Epithelial cell of proximal tubule (primary cell): ENCODE data around the gene EXPH5. TPM values are rescaled to one million over a fixed set of nuclear protein-coding genes. Genes with fewer than 3 reads are reported as not detected.

ENCODE experiments used
- DNase-seq: peaks from one replicate; pipeline ENCODE4 v3.0.0-alpha.2; 2011; ENCODE audit warnings: low read depth
- H3K4me3 ChIP-seq: 2 replicates; pipeline ENCODE4 v1.5.1; 2011; ENCODE audit warnings: low read depth, mild to moderate bottlenecking, low read length
- CTCF ChIP-seq: conservative IDR thresholded peaks from 2 replicates; pipeline ENCODE4 v1.5.1; 2012; ENCODE audit warnings: low read depth, mild to moderate bottlenecking, low read length
- total RNA-seq: library from RNA; depleted of rRNA; stranded (reverse); fragments of >200 nt; gene quantifications from 2 replicates; pipeline ENCODE4 v1.2.3, GENCODE V29; 2015

The EXPH5 gene
- total RNA-seq, 1 donor from 2014 or later, result 7.8 TPM

- TF ChIP-seq CTCF, result no peak
- DNase-seq, result no peak
- no peak overlapping the region for H3K4me3 ChIP-seq
These were observed 23.5 kb upstream of the EXPH5 start for GRCh38 chr11:108617055-108617454.

GRCh38 chr11:108616549-108616948, 23.0 kb upstream of the EXPH5 start:
- DNase-seq, result peak; percentile 98
- no peak for TF ChIP-seq CTCF
- H3K4me3 ChIP-seq, result no peak overlapping the region

GRCh38 chr11:108614086-108614485, 20.5 kb upstream of the EXPH5 start:
- no peak overlapping the region for H3K4me3 ChIP-seq
- TF ChIP-seq CTCF, result no peak
- DNase-seq, result no peak

- H3K4me3 ChIP-seq, result no peak overlapping the region
- peak; percentile 46 for DNase-seq
- no peak for TF ChIP-seq CTCF
These were observed 16.1 kb upstream of the EXPH5 start for GRCh38 chr11:108609682-108610081.

- no peak for DNase-seq
- TF ChIP-seq CTCF, result no peak
- no peak overlapping the region for H3K4me3 ChIP-seq
These were observed 15.0 kb upstream of the EXPH5 start for GRCh38 chr11:108608548-108608947.

- no peak for TF ChIP-seq CTCF
- no peak overlapping the region for H3K4me3 ChIP-seq
- no peak for DNase-seq
These were observed 13.1 kb upstream of the EXPH5 start for GRCh38 chr11:108606495-108607160.

- no peak for DNase-seq
- H3K4me3 ChIP-seq, result no peak overlapping the region
- no peak for TF ChIP-seq CTCF
These were observed 12.5 kb upstream of the EXPH5 start for GRCh38 chr11:108606070-108606469.
